GM12864 (cell line): Measurements from ENCODE around the gene ZNF821.
A peak's percentile ranks its signal among the peaks of the same experiment; 100 is the strongest.

Source experiments
- DNase-seq: peaks from one replicate; pipeline ENCODE4 v3.0.0-alpha.2; 2011; ENCODE audit warnings: low read depth
- H3K4me3 ChIP-seq: 2 replicates; pipeline ENCODE4 v1.5.1; 2011; ENCODE audit warnings: mild to moderate bottlenecking, low read depth, low read length, control low read depth
- CTCF ChIP-seq: IDR thresholded peaks from 2 replicates; pipeline ENCODE4 v1.5.1; 2011; ENCODE audit warnings: low read depth, mild to moderate bottlenecking, moderate library complexity, low read length, control low read depth, inconsistent platforms; ENCODE audit errors: missing control alignments

Gene ZNF821

GRCh38 chr16:71883849-71884638 lies at the start of gene ZNF821:
TSS of gene ZNF821 (minus strand) at chr16:71884182. CDS start at chr16:71879946, 4,236 bp downstream.
- no peak for TF ChIP-seq CTCF
- peak within 1 kb of the TSS; percentile 68 for H3K4me3 ChIP-seq
- no peak for DNase-seq

- H3K4me3 ChIP-seq, result no peak overlapping the region
- DNase-seq, result no peak
- no peak for TF ChIP-seq CTCF
Measured at GRCh38 chr16:71933017-71933416, 49.0 kb upstream of the ZNF821 start.

GRCh38 chr16:71931599-71931998 lies 47.6 kb upstream of the ZNF821 start:
- H3K4me3 ChIP-seq, result no peak overlapping the region
- no peak for DNase-seq
- no peak for TF ChIP-seq CTCF

GRCh38 chr16:71931001-71931400 lies 47.0 kb upstream of the ZNF821 start:
- no peak for DNase-seq
- TF ChIP-seq CTCF, result no peak
- no peak overlapping the region for H3K4me3 ChIP-seq

- DNase-seq, result no peak
- H3K4me3 ChIP-seq, result no peak overlapping the region
- TF ChIP-seq CTCF, result no peak
Measured at GRCh38 chr16:71930013-71930563, 46.1 kb upstream of the ZNF821 start.

GRCh38 chr16:71929048-71929447 lies 45.1 kb upstream of the ZNF821 start:
- H3K4me3 ChIP-seq, result no peak overlapping the region
- DNase-seq, result no peak
- TF ChIP-seq CTCF, result no peak

- no peak overlapping the region for H3K4me3 ChIP-seq
- no peak for TF ChIP-seq CTCF
- no peak for DNase-seq
Measured at GRCh38 chr16:71927787-71928186, 43.8 kb upstream of the ZNF821 start.
